Liver (tissue), 9 donors: Measurements from ENCODE around the gene ZNF74. TPM values are rescaled to one million over a fixed set of nuclear protein-coding genes. Genes with fewer than 3 reads are reported as not detected.
"Not testable (repeated sequence)": the region's sequence is repeated elsewhere in the genome, so short reads cannot be mapped to it uniquely, and the experiment has no call there.

Source experiments
- DNase-seq: peaks from one replicate; pipeline ENCODE4 v3.0.0-alpha.2; 2017; ENCODE audit warnings: low spot score
- H3K27ac ChIP-seq, 2 donors: one replicate each; pipeline ENCODE4 v1.7.0; 2013; ENCODE audit warnings: inconsistent platforms in 2 of 2, low read length in 2 of 2, control low read depth in 1 of 2, low read depth in 1 of 2, mild to moderate bottlenecking in 1 of 2
- H3K27me3 ChIP-seq, 4 donors: one replicate each; pipeline versions ENCODE4 v1.6.1 to v1.7.0; 2013; ENCODE audit warnings: low read length in 3 of 4, inconsistent platforms in 1 of 4, mild to moderate bottlenecking in 1 of 4, moderate library complexity in 1 of 4; ENCODE audit not compliant: control insufficient read depth in 4 of 4, insufficient read depth in 4 of 4
- H3K36me3 ChIP-seq, 4 donors: one replicate each; pipeline versions ENCODE4 v1.6.1 to v1.7.0; 2013; ENCODE audit warnings: low read length in 3 of 4, mild to moderate bottlenecking in 3 of 4, low read depth in 1 of 4, moderate library complexity in 1 of 4; ENCODE audit not compliant: control insufficient read depth in 4 of 4, insufficient read depth in 3 of 4
- H3K4me1 ChIP-seq, 4 donors: one replicate each; pipeline versions ENCODE4 v1.6.1 to v1.7.0; 2013; ENCODE audit warnings: low read length in 3 of 4, mild to moderate bottlenecking in 3 of 4, moderate library complexity in 1 of 4; ENCODE audit not compliant: control insufficient read depth in 4 of 4, insufficient read depth in 4 of 4
- H3K4me3 ChIP-seq, 3 donors: one replicate each; pipeline versions ENCODE4 v1.6.1 to v1.7.0; 2013; ENCODE audit warnings: low read length in 3 of 3, control low read depth in 1 of 3, low read depth in 1 of 3, mild to moderate bottlenecking in 1 of 3
- H3K9ac ChIP-seq, 2 donors: one replicate each; pipeline ENCODE4 v1.7.0; 2013; ENCODE audit warnings: low read length in 2 of 2, mild to moderate bottlenecking in 2 of 2, moderate library complexity in 2 of 2, control low read depth in 1 of 2, low read depth in 1 of 2
- H3K9me3 ChIP-seq, 4 donors: one replicate each; pipeline versions ENCODE4 v1.6.1 to v1.7.0; 2013; ENCODE audit warnings: low read length in 3 of 4; ENCODE audit not compliant: control insufficient read depth in 4 of 4
- EGR1 ChIP-seq, 2 donors: IDR thresholded peaks; 2 replicates each; pipeline ENCODE4 v1.6.1; 2016 to 2018; ENCODE audit warnings: antibody characterized with exemption in 2 of 2, low read depth in 2 of 2
- FOXA1 ChIP-seq: IDR thresholded peaks from 2 replicates; pipeline ENCODE4 v1.6.1; 2016; ENCODE audit warnings: antibody characterized with exemption
- FOXA2 ChIP-seq: IDR thresholded peaks from 2 replicates; pipeline ENCODE4 v1.6.1; 2016; ENCODE audit warnings: antibody characterized with exemption
- GABPA ChIP-seq, 2 donors: IDR thresholded peaks in 1 of 2; conservative IDR thresholded peaks in 1 of 2; 2 replicates each; pipeline ENCODE4 v1.6.1; 2016; ENCODE audit warnings: antibody characterized with exemption in 2 of 2, mild to moderate bottlenecking in 1 of 2, moderate library complexity in 1 of 2
- HNF4G ChIP-seq: IDR thresholded peaks from 2 replicates; pipeline ENCODE4 v1.6.1; 2016; ENCODE audit warnings: antibody characterized with exemption
- JUND ChIP-seq, 2 donors: IDR thresholded peaks; 2 replicates each; pipeline ENCODE4 v1.6.1; 2016; ENCODE audit warnings: antibody characterized with exemption in 2 of 2
- RAD21 ChIP-seq, 2 donors: IDR thresholded peaks; 2 replicates each; pipeline ENCODE4 v1.6.1; 2016; ENCODE audit warnings: antibody characterized with exemption in 2 of 2, mild to moderate bottlenecking in 2 of 2
- RXRA ChIP-seq, 2 donors: IDR thresholded peaks; 2 replicates each; pipeline ENCODE4 v1.6.1; 2017 to 2018; ENCODE audit warnings: antibody characterized with exemption in 2 of 2, mild to moderate bottlenecking in 1 of 2
- TAF1 ChIP-seq: conservative IDR thresholded peaks from 2 replicates; pipeline ENCODE4 v1.6.1; 2016; ENCODE audit warnings: antibody characterized with exemption, mild to moderate bottlenecking
- YY1 ChIP-seq: IDR thresholded peaks from 2 replicates; pipeline ENCODE4 v1.6.1; 2016; ENCODE audit warnings: antibody characterized with exemption, mild to moderate bottlenecking
- WGBS: extraction: QIAGEN DNeasy Blood & Tissue Kit; methylation state at CpG from one replicate; pipeline ENCODE4 v1.1.7; 2013; 5-methylcytosine and 5-hydroxymethylcytosine counted together
- polyA plus RNA-seq, 2 donors: library from polyadenylated mRNA; stranded (reverse) in 1 of 2; unstranded in 1 of 2; fragments of 200-250 nt in 1 of 2; fragments of >200 nt in 1 of 2; fragmentation: Nextera tagmentation in 1 of 2; extraction: Ambion mirVana in 1 of 2; gene quantifications; one replicate each; pipeline versions ENCODE4 v1.2.1 to v1.2.3, GENCODE V29; 2013 to 2015
- total RNA-seq, 2 donors: library from RNA; depleted of rRNA; stranded (reverse); fragments of >200 nt; gene quantifications; one replicate each; pipeline ENCODE4 v1.2.3, GENCODE V29; 2014
- TF ChIP-seq, protein P1 (sequence below): IDR thresholded peaks from 2 replicates; pipeline ENCODE4 v1.6.1; 2016; ENCODE audit warnings: antibody characterized with exemption, mild to moderate bottlenecking
- TF ChIP-seq, protein P2 (sequence below): IDR thresholded peaks from 2 replicates; pipeline ENCODE4 v1.6.1; 2016; ENCODE audit warnings: antibody characterized with exemption
- TF ChIP-seq, protein P3 (sequence below): fragments of 150-350 bp; IDR thresholded peaks from 2 replicates; pipeline ENCODE4 v1.5.1; 2017; ENCODE audit warnings: improper control_type of control experiment, low read depth, low read length; ENCODE audit not compliant: missing input control
- TF ChIP-seq, protein P4 (sequence below): IDR thresholded peaks from 2 replicates; pipeline ENCODE4 v1.6.1; 2016; ENCODE audit warnings: antibody characterized with exemption
- donor health status: healthy.
- donor health status: healthy.
- donor health status: healthy.
- donor health status: healthy.
- donor health status: healthy.

ZNF74 gene
- total and polyA plus RNA-seq, 4 donors = 0.99 to 5.0 (median 3.1) TPM

DNA sequence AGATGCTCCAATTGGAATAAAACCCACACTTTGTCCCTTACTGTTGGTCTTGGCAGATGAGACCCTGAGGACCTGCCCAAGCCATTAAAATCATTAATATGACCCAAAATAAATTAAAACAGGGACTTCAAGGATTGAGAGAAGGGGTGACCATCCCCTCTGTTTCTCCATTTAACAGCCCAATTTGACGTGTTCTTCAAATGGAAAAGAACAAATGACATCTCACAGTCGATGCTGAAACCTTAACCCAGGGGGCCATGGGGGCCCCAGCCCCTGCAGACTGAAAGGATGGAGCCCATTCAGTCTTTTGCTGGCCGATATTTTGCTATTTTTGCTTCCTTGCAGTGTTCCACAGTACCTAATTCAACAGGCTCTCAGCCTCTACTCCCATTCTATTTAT is 20.5 kb downstream of the ZNF74 start:
- Histone ChIP-seq H3K27ac (no peak overlapping the region), H3K36me3 (no peaks in the 10 kb centered on the region), H3K27me3 (no peaks in the 10 kb centered on the region), H3K4me3 (no peak overlapping the region), H3K9me3 (no peaks in the 10 kb centered on the region), H3K4me1 (peaks cover 2 to 5% (median 4%) of the 10 kb centered on the region in 4 donors), H3K9ac (no peak overlapping the region)
- TF ChIP-seq JUND (IDR thresholded peaks at IDR 0.05) = no peak
- TF ChIP-seq, protein P1, sequence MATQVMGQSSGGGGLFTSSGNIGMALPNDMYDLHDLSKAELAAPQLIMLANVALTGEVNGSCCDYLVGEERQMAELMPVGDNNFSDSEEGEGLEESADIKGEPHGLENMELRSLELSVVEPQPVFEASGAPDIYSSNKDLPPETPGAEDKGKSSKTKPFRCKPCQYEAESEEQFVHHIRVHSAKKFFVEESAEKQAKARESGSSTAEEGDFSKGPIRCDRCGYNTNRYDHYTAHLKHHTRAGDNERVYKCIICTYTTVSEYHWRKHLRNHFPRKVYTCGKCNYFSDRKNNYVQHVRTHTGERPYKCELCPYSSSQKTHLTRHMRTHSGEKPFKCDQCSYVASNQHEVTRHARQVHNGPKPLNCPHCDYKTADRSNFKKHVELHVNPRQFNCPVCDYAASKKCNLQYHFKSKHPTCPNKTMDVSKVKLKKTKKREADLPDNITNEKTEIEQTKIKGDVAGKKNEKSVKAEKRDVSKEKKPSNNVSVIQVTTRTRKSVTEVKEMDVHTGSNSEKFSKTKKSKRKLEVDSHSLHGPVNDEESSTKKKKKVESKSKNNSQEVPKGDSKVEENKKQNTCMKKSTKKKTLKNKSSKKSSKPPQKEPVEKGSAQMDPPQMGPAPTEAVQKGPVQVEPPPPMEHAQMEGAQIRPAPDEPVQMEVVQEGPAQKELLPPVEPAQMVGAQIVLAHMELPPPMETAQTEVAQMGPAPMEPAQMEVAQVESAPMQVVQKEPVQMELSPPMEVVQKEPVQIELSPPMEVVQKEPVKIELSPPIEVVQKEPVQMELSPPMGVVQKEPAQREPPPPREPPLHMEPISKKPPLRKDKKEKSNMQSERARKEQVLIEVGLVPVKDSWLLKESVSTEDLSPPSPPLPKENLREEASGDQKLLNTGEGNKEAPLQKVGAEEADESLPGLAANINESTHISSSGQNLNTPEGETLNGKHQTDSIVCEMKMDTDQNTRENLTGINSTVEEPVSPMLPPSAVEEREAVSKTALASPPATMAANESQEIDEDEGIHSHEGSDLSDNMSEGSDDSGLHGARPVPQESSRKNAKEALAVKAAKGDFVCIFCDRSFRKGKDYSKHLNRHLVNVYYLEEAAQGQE = no peak
- no peak for TF ChIP-seq FOXA1
- no peak for TF ChIP-seq RXRA (IDR thresholded peaks at IDR 0.05)
- TF ChIP-seq, protein P2, sequence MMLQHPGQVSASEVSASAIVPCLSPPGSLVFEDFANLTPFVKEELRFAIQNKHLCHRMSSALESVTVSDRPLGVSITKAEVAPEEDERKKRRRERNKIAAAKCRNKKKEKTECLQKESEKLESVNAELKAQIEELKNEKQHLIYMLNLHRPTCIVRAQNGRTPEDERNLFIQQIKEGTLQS = no peak
- TF ChIP-seq HNF4G = no peak
- no peak for TF ChIP-seq TAF1
- no peak for TF ChIP-seq YY1
- TF ChIP-seq RAD21 (IDR thresholded peaks at IDR 0.05) = no peak
- TF ChIP-seq GABPA (IDR thresholded peaks at IDR 0.05 in 1 of 2, conservative IDR thresholded peaks at IDR 0.05 in 1 of 2) = no peak
- no peak for TF ChIP-seq FOXA2
- TF ChIP-seq EGR1 (IDR thresholded peaks at IDR 0.05; ENCODE audit: low read depth in 2 of 2) = no peak
- TF ChIP-seq, protein P3, sequence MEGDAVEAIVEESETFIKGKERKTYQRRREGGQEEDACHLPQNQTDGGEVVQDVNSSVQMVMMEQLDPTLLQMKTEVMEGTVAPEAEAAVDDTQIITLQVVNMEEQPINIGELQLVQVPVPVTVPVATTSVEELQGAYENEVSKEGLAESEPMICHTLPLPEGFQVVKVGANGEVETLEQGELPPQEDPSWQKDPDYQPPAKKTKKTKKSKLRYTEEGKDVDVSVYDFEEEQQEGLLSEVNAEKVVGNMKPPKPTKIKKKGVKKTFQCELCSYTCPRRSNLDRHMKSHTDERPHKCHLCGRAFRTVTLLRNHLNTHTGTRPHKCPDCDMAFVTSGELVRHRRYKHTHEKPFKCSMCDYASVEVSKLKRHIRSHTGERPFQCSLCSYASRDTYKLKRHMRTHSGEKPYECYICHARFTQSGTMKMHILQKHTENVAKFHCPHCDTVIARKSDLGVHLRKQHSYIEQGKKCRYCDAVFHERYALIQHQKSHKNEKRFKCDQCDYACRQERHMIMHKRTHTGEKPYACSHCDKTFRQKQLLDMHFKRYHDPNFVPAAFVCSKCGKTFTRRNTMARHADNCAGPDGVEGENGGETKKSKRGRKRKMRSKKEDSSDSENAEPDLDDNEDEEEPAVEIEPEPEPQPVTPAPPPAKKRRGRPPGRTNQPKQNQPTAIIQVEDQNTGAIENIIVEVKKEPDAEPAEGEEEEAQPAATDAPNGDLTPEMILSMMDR = no peak
- TF ChIP-seq, protein P4, sequence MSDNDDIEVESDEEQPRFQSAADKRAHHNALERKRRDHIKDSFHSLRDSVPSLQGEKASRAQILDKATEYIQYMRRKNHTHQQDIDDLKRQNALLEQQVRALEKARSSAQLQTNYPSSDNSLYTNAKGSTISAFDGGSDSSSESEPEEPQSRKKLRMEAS = no peak
- no peak for DNase-seq
- 62% methylated on average over 3 of the region's 3 CpGs for WGBS

DNA sequence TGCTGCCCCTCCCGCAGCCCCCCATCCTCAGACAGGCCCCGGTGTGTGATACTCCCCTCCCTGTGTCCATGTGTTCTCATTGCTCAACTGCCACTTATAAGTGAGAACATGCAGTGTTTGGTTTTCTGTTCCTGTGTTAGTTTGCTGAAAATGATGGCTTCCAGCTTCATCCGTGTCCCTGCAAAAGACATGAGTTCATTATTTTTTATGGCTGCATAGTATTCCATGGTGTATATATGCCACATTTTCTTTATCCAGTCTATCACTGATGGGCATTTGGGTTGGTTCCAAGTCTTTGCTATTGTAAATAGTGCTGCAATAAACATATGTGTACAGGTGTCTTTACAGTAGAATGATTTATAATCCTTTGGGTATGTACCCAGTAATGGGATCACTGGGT is 21.3 kb downstream of the ZNF74 start:
- not testable (repeated sequence) for H3K36me3 ChIP-seq, H3K4me3 ChIP-seq, H3K27ac ChIP-seq, DNase-seq, H3K27me3 ChIP-seq, H3K4me1 ChIP-seq, H3K9me3 ChIP-seq, H3K9ac ChIP-seq
- WGBS = 89% methylated on average over 3 of the region's 3 CpGs

DNA sequence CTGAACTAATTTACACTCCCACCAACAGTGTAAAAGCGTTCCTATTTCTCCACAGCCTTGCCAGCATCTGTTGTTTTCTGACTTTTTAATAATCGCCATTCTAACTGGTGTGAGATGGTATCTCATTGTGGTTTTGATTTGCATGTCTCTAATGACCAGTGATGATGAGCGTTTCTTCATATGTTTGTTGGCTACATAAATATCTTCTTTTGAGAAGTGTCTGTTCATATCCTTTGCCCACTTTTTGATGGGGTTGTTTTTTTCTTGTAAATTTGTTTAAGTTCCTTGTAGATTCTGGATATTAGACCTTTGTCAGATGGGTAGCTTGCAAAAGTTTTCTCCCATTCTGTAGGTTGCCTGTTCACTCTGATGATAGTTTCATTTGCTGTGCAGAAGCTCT is 21.7 kb downstream of the ZNF74 start:
- not testable (repeated sequence) for H3K36me3 ChIP-seq, H3K9ac ChIP-seq, DNase-seq, H3K27ac ChIP-seq, H3K4me1 ChIP-seq, H3K4me3 ChIP-seq, H3K27me3 ChIP-seq, H3K9me3 ChIP-seq
- WGBS = 85% methylated on average over 3 of the region's 3 CpGs
